Measurements from ENCODE around the gene RBBP8. TPM values are rescaled to one million over a fixed set of nuclear protein-coding genes. Genes with fewer than 3 reads are reported as not detected.

RBBP8 gene
- total and polyA plus RNA-seq, 2 donors: 76.7 to 93.8 TPM

DNA sequence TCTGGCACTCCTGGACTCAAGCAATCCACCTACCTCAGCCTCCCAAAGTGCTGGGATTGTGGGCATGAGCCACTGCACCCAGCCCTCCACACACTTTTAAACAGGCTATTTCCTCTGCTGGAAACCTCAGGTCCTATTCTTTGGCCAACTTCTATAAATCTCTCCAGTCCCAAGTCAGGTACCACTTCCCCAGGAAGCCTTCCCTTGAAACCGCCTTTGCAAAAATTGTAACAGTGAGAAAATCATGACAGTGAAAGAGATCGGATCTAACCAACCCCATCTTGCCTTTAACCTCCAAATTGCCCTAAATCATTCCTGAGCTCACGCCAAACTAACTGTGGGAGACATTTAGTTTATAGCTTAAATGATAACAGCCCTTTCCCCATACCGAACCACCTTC is 134.9 kb downstream of the RBBP8 start:
- DNase-seq (ENCODE audit: low read depth in 6 of 9, low spot score in 9 of 9): no peak
- Histone ChIP-seq H3K27ac (ENCODE audit: low read depth in 1 of 2, low read length in 1 of 2) (no peak overlapping the region), H3K4me3 (ENCODE audit: low read length in 2 of 2) (no peak overlapping the region), H3K4me1 (ENCODE audit: control insufficient read depth in 2 of 2, insufficient read depth in 2 of 2, low read length in 2 of 2) (peaks cover 29 to 39% of the 10 kb centered on the region in 2 donors), H3K36me3 (ENCODE audit: control insufficient read depth in 2 of 2, insufficient read depth in 2 of 2, low read length in 1 of 2) (no peaks in the 10 kb centered on the region), H3K27me3 (ENCODE audit: control insufficient read depth in 2 of 2, insufficient read depth in 1 of 2, low read length in 1 of 2) (no peaks in the 10 kb centered on the region), H3K9me3 (ENCODE audit: control insufficient read depth in 2 of 2, insufficient read depth in 1 of 2, low read length in 1 of 2) (peaks cover 1 to 5% of the 10 kb centered on the region in 2 donors)
- 75% methylated on average over 4 of the region's 4 CpGs for WGBS

DNA sequence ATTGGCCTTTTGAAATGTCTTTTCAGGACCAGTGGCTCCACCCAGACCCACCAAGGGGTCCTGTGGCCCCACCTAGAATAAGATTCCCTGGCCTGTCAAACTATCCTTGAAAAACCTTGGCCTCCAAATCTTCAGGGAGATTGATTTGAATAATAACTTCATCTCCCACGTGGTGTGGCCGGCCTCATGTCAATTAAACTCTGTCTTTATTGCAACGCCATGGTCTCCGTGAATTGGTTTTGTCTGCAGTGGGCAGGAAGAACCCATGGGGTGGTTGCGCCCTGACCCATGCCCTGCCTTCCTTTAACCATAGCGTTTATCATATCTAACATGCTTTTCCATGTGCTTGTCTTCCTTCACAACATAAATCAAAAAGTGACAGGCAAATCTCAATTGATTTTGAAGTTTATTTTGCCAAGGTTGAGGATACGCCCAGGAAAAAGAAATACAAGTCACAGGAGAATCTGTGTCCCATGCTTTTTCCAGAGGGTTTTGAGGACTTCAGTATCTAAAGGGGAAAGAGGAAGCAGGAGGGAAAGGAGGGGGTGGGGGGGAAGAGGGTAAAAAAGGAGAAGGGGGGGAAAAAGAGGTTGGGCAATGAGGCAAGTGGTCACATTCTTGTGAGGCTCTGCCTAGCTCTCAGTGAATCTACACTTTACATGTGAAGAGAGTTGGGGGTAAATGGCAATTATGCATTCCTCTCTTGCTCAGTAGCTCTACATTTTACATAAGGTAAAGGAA is 135.6 kb downstream of the RBBP8 start:
- no peak for DNase-seq (ENCODE audit: low read depth in 6 of 9, low spot score in 9 of 9)
- 77% methylated on average over 7 of the region's 7 CpGs for WGBS
- Histone ChIP-seq H3K9me3 (ENCODE audit: control insufficient read depth in 2 of 2, insufficient read depth in 1 of 2, low read length in 1 of 2) (peaks cover 1% of the 10 kb centered on the region in 2 donors), H3K4me3 (ENCODE audit: low read length in 2 of 2) (no peak overlapping the region), H3K27me3 (ENCODE audit: control insufficient read depth in 2 of 2, insufficient read depth in 1 of 2, low read length in 1 of 2) (no peaks in the 10 kb centered on the region), H3K4me1 (ENCODE audit: control insufficient read depth in 2 of 2, insufficient read depth in 2 of 2, low read length in 2 of 2) (peaks cover 29 to 46% of the 10 kb centered on the region in 2 donors), H3K36me3 (ENCODE audit: control insufficient read depth in 2 of 2, insufficient read depth in 2 of 2, low read length in 1 of 2) (no peaks in the 10 kb centered on the region), H3K27ac (ENCODE audit: low read depth in 1 of 2, low read length in 1 of 2) (no peak overlapping the region)

DNA sequence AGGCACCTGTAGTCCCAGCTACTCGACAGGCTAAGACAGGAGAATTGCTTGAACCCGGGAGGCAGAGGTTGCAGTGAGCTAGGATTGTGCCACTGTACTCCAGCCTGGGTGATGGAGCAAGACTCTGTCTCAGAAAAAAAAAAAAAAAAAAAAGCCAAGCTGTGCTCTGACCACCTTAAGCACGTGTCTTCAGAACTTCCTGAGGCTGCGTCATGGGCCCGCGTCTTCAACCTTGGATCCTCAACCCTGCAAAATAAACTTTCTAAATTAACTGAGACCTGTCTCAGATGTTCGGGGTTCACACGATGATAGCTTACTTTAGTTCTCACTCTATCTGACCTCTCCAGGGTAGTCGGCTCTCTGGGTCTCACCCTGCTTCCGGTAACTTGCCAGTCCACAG is 136.4 kb downstream of the RBBP8 start:
- no peak overlapping the region for H3K4me3 ChIP-seq (ENCODE audit: low read length in 2 of 2)
- H3K9me3 ChIP-seq (ENCODE audit: control insufficient read depth in 2 of 2, insufficient read depth in 1 of 2, low read length in 1 of 2): peaks cover 0 to 1% of the 10 kb centered on the region in 2 donors
- DNase-seq (ENCODE audit: low read depth in 6 of 9, low spot score in 9 of 9): peak in 1 of 9 donors; percentile 61
- no peaks in the 10 kb centered on the region for H3K27me3 ChIP-seq (ENCODE audit: control insufficient read depth in 2 of 2, insufficient read depth in 1 of 2, low read length in 1 of 2)
- peak overlapping the region in 1 of 2 donors; percentile 15 for H3K27ac ChIP-seq (ENCODE audit: low read depth in 1 of 2, low read length in 1 of 2)
- peaks cover 29 to 46% of the 10 kb centered on the region in 2 donors for H3K4me1 ChIP-seq (ENCODE audit: control insufficient read depth in 2 of 2, insufficient read depth in 2 of 2, low read length in 2 of 2)
- WGBS: 49% methylated on average over 10 of the region's 10 CpGs
- no peaks in the 10 kb centered on the region for H3K36me3 ChIP-seq (ENCODE audit: control insufficient read depth in 2 of 2, insufficient read depth in 2 of 2, low read length in 1 of 2)

DNA sequence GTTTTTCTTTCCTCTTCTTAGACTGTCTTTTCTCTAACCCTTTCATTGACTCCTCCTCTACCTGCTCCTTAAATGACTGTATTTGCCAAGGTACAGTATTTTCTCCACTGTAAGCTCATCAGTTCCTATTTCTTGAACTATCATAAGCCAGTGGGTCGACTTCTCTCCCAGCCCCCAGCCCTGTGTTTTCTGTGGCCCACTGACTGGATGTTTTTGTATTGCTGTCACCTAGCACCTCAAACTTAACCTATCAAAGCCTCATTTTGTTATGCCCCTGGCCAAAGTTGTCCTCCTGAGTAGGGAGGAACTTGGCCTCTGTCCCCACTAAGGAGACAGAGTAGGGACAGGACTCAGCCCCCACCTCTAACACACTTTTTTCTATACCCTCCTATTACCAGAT is 136.8 kb downstream of the RBBP8 start:
- Histone ChIP-seq H3K36me3 (ENCODE audit: control insufficient read depth in 2 of 2, insufficient read depth in 2 of 2, low read length in 1 of 2) (no peaks in the 10 kb centered on the region), H3K27me3 (ENCODE audit: control insufficient read depth in 2 of 2, insufficient read depth in 1 of 2, low read length in 1 of 2) (no peaks in the 10 kb centered on the region), H3K27ac (ENCODE audit: low read depth in 1 of 2, low read length in 1 of 2) (no peak overlapping the region), H3K4me3 (ENCODE audit: low read length in 2 of 2) (no peak overlapping the region), H3K4me1 (ENCODE audit: control insufficient read depth in 2 of 2, insufficient read depth in 2 of 2, low read length in 2 of 2) (peaks cover 29 to 46% of the 10 kb centered on the region in 2 donors), H3K9me3 (ENCODE audit: control insufficient read depth in 2 of 2, insufficient read depth in 1 of 2, low read length in 1 of 2) (peaks cover 0 to 1% of the 10 kb centered on the region in 2 donors)
- no peak for DNase-seq (ENCODE audit: low read depth in 6 of 9, low spot score in 9 of 9)
- WGBS: 62% methylated on average over 1 of the region's 1 CpG

DNA sequence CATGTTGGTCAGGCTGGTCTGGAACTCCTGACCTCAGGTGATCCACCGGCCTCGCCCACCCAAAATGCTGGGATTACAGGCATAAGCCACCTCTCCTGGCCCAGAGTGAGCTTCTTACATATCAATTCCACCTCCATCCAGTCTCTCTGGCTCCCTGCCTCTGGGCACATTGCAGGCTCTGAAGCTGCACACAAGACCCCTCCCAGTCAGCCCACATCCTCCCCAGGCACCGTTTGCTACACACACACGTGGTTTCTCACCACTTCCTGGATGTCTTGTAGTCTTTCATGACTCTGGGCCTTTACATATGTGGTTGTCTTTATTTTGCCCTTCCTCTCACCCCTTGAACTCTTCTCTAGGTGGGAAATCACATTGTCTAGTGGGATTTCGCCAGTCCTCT is 138.2 kb downstream of the RBBP8 start:
- H3K36me3 ChIP-seq (ENCODE audit: control insufficient read depth in 2 of 2, insufficient read depth in 2 of 2, low read length in 1 of 2): no peaks in the 10 kb centered on the region
- 17% methylated on average over 5 of the region's 5 CpGs for WGBS
- DNase-seq (ENCODE audit: low read depth in 6 of 9, low spot score in 9 of 9): peak; percentile 79 to 98 (median 92)
- no peak overlapping the region for H3K4me3 ChIP-seq (ENCODE audit: low read length in 2 of 2)
- peak overlapping the region; percentile 78 to 80 for H3K27ac ChIP-seq (ENCODE audit: low read depth in 1 of 2, low read length in 1 of 2)
- H3K27me3 ChIP-seq (ENCODE audit: control insufficient read depth in 2 of 2, insufficient read depth in 1 of 2, low read length in 1 of 2): no peaks in the 10 kb centered on the region
- peaks cover 0 to 1% of the 10 kb centered on the region in 2 donors for H3K9me3 ChIP-seq (ENCODE audit: control insufficient read depth in 2 of 2, insufficient read depth in 1 of 2, low read length in 1 of 2)
- peaks cover 29 to 46% of the 10 kb centered on the region in 2 donors for H3K4me1 ChIP-seq (ENCODE audit: control insufficient read depth in 2 of 2, insufficient read depth in 2 of 2, low read length in 2 of 2)

DNA sequence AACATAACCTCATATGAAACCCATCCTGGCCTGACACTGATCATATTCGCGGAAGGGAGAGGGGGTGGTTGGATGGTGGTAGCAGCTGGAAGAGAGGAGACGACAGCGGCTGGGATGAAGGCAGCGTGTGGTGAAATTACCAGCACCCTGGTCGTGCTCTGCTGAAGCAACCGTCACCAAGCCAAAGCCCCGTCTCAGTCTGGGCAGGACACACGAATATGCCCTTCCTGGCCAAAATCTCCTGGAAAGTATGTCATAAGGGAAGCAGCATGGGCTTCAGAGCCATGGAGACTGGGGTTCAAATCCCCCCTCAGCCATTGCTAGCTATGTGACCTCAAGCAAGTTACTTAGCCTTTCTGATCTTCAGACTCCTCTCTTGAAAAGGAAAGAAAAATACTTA is 139.0 kb downstream of the RBBP8 start:
- Histone ChIP-seq H3K36me3 (ENCODE audit: control insufficient read depth in 2 of 2, insufficient read depth in 2 of 2, low read length in 1 of 2) (no peaks in the 10 kb centered on the region), H3K4me1 (ENCODE audit: control insufficient read depth in 2 of 2, insufficient read depth in 2 of 2, low read length in 2 of 2) (peaks cover 29 to 46% of the 10 kb centered on the region in 2 donors), H3K4me3 (ENCODE audit: low read length in 2 of 2) (no peak overlapping the region), H3K27ac (ENCODE audit: low read depth in 1 of 2, low read length in 1 of 2) (peak overlapping the region in 1 of 2 donors; percentile 80), H3K9me3 (ENCODE audit: control insufficient read depth in 2 of 2, insufficient read depth in 1 of 2, low read length in 1 of 2) (peaks cover 0 to 1% of the 10 kb centered on the region in 2 donors), H3K27me3 (ENCODE audit: control insufficient read depth in 2 of 2, insufficient read depth in 1 of 2, low read length in 1 of 2) (no peaks in the 10 kb centered on the region)
- DNase-seq (ENCODE audit: low read depth in 6 of 9, low spot score in 9 of 9): no peak
- 93% methylated on average over 9 of the region's 9 CpGs for WGBS

DNA sequence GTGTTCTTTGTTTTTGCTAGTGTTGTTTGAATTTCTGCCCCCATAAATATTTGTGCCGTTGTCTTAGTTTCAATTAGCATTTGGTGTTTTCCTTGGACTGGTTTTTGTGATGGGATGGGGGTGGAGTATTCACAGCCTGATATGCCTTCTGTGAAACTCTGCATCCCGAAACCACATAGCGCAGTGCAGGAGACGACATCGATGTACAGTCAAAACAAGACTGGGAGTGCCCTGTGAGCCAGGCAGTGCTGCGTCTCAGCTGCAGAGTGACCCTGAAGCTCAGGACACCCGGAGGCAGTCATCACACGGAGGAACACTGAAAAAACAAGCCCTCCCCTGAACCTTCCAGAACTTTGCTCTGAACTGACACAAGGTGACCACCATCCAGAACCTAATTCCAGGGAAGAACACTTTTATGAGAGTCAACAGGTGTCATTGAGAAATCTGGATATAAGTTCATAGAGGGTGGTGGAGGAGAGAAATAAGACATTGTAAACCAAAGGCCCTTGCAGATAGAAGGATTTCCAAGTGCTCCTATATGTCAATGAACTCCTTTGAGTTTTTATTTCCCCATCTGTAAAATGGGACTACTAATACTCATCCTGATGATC is 141.0 kb downstream of the RBBP8 start:
- 95% methylated on average over 8 of the region's 8 CpGs for WGBS
- Histone ChIP-seq H3K4me3 (ENCODE audit: low read length in 2 of 2) (no peak overlapping the region), H3K9me3 (ENCODE audit: control insufficient read depth in 2 of 2, insufficient read depth in 1 of 2, low read length in 1 of 2) (no peaks in the 10 kb centered on the region), H3K27ac (ENCODE audit: low read depth in 1 of 2, low read length in 1 of 2) (no peak overlapping the region), H3K27me3 (ENCODE audit: control insufficient read depth in 2 of 2, insufficient read depth in 1 of 2, low read length in 1 of 2) (no peaks in the 10 kb centered on the region), H3K36me3 (ENCODE audit: control insufficient read depth in 2 of 2, insufficient read depth in 2 of 2, low read length in 1 of 2) (no peaks in the 10 kb centered on the region), H3K4me1 (ENCODE audit: control insufficient read depth in 2 of 2, insufficient read depth in 2 of 2, low read length in 2 of 2) (peaks cover 29 to 57% of the 10 kb centered on the region in 2 donors)
- DNase-seq (ENCODE audit: low read depth in 6 of 9, low spot score in 9 of 9): no peak

Other genes starting within 250 kb of the RBBP8 start
- 5.1 TPM for gene CABLES1, start 202.2 kb downstream of the RBBP8 start, total RNA-seq
- 6.7 TPM for gene CABLES1, start 202.2 kb downstream of the RBBP8 start, polyA plus RNA-seq